GM21515 (cell line): ENCODE measurements around the gene SPEN.
"Not testable (repeated sequence)": the region's sequence is repeated elsewhere in the genome, so short reads cannot be mapped to it uniquely, and the experiment has no call there.

Source experiments
- ATAC-seq: cut with Tn5 transposase; IDR thresholded peaks from one replicate; pipeline ENCODE4 v1.9.1; 2021; ENCODE audit not compliant: unreplicated experiment

Gene SPEN

GRCh38 chr1:15977947-15978346, 130.4 kb downstream of the SPEN start:
- ATAC-seq: not testable (repeated sequence)

- no peak for ATAC-seq
Measured at GRCh38 chr1:15981679-15982078, 134.2 kb downstream of the SPEN start.

- no peak for ATAC-seq
Measured at GRCh38 chr1:15983275-15983674, 135.8 kb downstream of the SPEN start.

- ATAC-seq: no peak
Measured at GRCh38 chr1:15985611-15986297, 138.2 kb downstream of the SPEN start.

- ATAC-seq: no peak
Measured at GRCh38 chr1:15988856-15989736, 141.6 kb downstream of the SPEN start.

- no peak for ATAC-seq
Measured at GRCh38 chr1:15989776-15990175, 142.3 kb downstream of the SPEN start.
